Measurements from ENCODE around the gene RABGAP1.

Gene RABGAP1

GRCh38 chr9:123005964-123006363 lies 65.1 kb downstream of the RABGAP1 start:
- no peak overlapping the region for H3K4me3 ChIP-seq (ENCODE audit: low read depth, low read length)
- POLR2A ChIA-PET: no interaction called here
- CTCF ChIA-PET: interaction anchor here (0.7 kb wide), 1 partner anchor 224 kb away, joined by 4 read pairs; no protein-coding TSS in a partner anchor
- no peaks in the 10 kb centered on the region for H3K4me1 ChIP-seq (ENCODE audit: control insufficient read depth, insufficient read depth, low read length)
- H3K27ac ChIP-seq (ENCODE audit: extremely low read depth, low read depth, low read length): no peak overlapping the region
- TF ChIP-seq, protein P1, sequence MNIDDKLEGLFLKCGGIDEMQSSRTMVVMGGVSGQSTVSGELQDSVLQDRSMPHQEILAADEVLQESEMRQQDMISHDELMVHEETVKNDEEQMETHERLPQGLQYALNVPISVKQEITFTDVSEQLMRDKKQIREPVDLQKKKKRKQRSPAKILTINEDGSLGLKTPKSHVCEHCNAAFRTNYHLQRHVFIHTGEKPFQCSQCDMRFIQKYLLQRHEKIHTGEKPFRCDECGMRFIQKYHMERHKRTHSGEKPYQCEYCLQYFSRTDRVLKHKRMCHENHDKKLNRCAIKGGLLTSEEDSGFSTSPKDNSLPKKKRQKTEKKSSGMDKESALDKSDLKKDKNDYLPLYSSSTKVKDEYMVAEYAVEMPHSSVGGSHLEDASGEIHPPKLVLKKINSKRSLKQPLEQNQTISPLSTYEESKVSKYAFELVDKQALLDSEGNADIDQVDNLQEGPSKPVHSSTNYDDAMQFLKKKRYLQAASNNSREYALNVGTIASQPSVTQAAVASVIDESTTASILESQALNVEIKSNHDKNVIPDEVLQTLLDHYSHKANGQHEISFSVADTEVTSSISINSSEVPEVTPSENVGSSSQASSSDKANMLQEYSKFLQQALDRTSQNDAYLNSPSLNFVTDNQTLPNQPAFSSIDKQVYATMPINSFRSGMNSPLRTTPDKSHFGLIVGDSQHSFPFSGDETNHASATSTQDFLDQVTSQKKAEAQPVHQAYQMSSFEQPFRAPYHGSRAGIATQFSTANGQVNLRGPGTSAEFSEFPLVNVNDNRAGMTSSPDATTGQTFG (tag by site-specific recombination; IDR thresholded peaks at IDR 0.05; ENCODE audit: borderline replicate concordance): no peak
- no peak for TF ChIP-seq ZNF510 (tag by site-specific recombination; IDR thresholded peaks at IDR 0.05; ENCODE audit: insufficient replicate concordance)
- TF ChIP-seq ZFP37 (tag by site-specific recombination; IDR thresholded peaks at IDR 0.05): no peak
- H3K9me3 ChIP-seq (ENCODE audit: control insufficient read depth, insufficient read depth, low read depth, low read length): no peaks in the 10 kb centered on the region
- H3K36me3 ChIP-seq (ENCODE audit: control insufficient read depth in 2 of 2, insufficient read depth in 1 of 2, low read length in 2 of 2): peaks cover 3 to 39% of the 10 kb centered on the region in 2 experiments

GRCh38 chr9:123007269-123007668 lies 66.4 kb downstream of the RABGAP1 start:
- Histone ChIP-seq H3K4me1 (ENCODE audit: control insufficient read depth, insufficient read depth, low read length) (no peaks in the 10 kb centered on the region), H3K9me3 (ENCODE audit: control insufficient read depth, insufficient read depth, low read depth, low read length) (no peaks in the 10 kb centered on the region), H3K4me3 (ENCODE audit: low read depth, low read length) (no peak overlapping the region), H3K36me3 (ENCODE audit: control insufficient read depth in 2 of 2, insufficient read depth in 1 of 2, low read length in 2 of 2) (peaks cover 6 to 42% of the 10 kb centered on the region in 2 experiments), H3K27ac (ENCODE audit: extremely low read depth, low read depth, low read length) (no peak overlapping the region)
- TF ChIP-seq SP2 (tag by site-specific recombination; IDR thresholded peaks at IDR 0.05) (no peak), MZF1 (tag by site-specific recombination; IDR thresholded peaks at IDR 0.05; ENCODE audit: borderline replicate concordance) (no peak), ZNF48 (tag by site-specific recombination; IDR thresholded peaks at IDR 0.05) (no peak), ZSCAN23 (tag by site-specific recombination; IDR thresholded peaks at IDR 0.05) (no peak), SP3 (tag by site-specific recombination; IDR thresholded peaks at IDR 0.05) (no peak), ZNF114 (tag by site-specific recombination; IDR thresholded peaks at IDR 0.05) (no peak), ZEB2 (tag by site-specific recombination; IDR thresholded peaks at IDR 0.05) (no peak), ZNF707 (tag by site-specific recombination; IDR thresholded peaks at IDR 0.05) (no peak), KLF7 (tag by site-specific recombination; IDR thresholded peaks at IDR 0.05; ENCODE audit: borderline replicate concordance) (no peak), TRIM28 (IDR thresholded peaks at IDR 0.05; ENCODE audit: borderline replicate concordance, low read length) (no peak), ZNF121 (tag by site-specific recombination; IDR thresholded peaks at IDR 0.05) (no peak), TSHZ1 (tag by site-specific recombination; IDR thresholded peaks at IDR 0.05; ENCODE audit: borderline replicate concordance) (no peak)
- POLR2A ChIA-PET: no interaction called here
- CTCF ChIA-PET: interaction anchor here (0.7 to 1.0 kb wide), 2 partner anchors 16 to 142 kb away, joined by 3 to 4 read pairs; no protein-coding TSS in a partner anchor

DNA sequence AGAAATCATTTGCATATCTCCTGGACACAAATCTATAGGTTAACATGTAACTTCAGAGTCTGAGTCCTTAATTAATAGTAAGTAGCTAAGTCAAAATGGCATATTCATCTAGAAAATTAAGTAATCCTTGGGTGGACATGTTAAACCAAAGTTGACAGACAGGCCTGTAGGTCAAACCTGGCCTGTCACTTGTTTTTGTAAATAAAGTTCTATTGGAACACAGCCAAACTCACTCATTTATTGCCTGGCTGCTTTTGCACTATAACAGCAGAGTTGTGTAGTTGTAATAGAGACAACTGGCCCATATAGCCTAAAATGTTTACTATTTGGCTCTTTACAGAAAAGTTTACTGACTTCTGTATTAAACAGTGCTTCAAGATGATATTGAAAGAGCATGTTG lies 68.1 kb downstream of the RABGAP1 start:
- Histone ChIP-seq H3K36me3 (ENCODE audit: control insufficient read depth in 2 of 2, insufficient read depth in 1 of 2, low read length in 2 of 2) (peaks cover 10 to 44% of the 10 kb centered on the region in 2 experiments), H3K4me3 (ENCODE audit: low read depth, low read length) (no peak overlapping the region), H3K27ac (ENCODE audit: extremely low read depth, low read depth, low read length) (no peak overlapping the region), H3K4me1 (ENCODE audit: control insufficient read depth, insufficient read depth, low read length) (no peaks in the 10 kb centered on the region), H3K9me3 (ENCODE audit: control insufficient read depth, insufficient read depth, low read depth, low read length) (no peaks in the 10 kb centered on the region)
- ChIA-PET POLR2A (no interaction called here), CTCF (interaction anchor here (1.7 kb wide), 1 partner anchor 18 kb away, joined by 14 read pairs; no protein-coding TSS in a partner anchor)
- TF ChIP-seq, protein P2, sequence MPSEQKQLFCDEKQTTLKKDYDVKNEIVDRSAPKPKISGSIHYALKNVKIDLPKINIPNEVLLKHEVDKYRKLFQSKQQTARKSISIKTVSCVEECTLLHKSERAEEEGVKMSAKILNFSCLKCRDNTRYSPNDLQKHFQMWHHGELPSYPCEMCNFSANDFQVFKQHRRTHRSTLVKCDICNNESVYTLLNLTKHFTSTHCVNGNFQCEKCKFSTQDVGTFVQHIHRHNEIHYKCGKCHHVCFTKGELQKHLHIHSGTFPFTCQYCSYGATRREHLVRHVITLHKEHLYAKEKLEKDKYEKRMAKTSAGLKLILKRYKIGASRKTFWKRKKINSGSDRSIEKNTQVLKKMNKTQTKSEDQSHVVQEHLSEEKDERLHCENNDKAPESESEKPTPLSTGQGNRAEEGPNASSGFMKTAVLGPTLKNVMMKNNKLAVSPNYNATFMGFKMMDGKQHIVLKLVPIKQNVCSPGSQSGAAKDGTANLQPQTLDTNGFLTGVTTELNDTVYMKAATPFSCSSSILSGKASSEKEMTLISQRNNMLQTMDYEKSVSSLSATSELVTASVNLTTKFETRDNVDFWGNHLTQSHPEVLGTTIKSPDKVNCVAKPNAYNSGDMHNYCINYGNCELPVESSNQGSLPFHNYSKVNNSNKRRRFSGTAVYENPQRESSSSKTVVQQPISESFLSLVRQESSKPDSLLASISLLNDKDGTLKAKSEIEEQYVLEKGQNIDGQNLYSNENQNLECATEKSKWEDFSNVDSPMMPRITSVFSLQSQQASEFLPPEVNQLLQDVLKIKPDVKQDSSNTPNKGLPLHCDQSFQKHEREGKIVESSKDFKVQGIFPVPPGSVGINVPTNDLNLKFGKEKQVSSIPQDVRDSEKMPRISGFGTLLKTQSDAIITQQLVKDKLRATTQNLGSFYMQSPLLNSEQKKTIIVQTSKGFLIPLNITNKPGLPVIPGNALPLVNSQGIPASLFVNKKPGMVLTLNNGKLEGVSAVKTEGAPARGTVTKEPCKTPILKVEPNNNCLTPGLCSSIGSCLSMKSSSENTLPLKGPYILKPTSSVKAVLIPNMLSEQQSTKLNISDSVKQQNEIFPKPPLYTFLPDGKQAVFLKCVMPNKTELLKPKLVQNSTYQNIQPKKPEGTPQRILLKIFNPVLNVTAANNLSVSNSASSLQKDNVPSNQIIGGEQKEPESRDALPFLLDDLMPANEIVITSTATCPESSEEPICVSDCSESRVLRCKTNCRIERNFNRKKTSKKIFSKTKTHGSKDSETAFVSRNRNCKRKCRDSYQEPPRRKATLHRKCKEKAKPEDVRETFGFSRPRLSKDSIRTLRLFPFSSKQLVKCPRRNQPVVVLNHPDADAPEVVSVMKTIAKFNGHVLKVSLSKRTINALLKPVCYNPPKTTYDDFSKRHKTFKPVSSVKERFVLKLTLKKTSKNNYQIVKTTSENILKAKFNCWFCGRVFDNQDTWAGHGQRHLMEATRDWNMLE (tag by site-specific recombination; conservative IDR thresholded peaks at IDR 0.05; ENCODE audit: low read depth): no peak
- TF ChIP-seq SP3 (tag by site-specific recombination; IDR thresholded peaks at IDR 0.05) (no peak), YY1 (tag by site-specific recombination; IDR thresholded peaks at IDR 0.05) (no peak), ZNF10 (tag by site-specific recombination; IDR thresholded peaks at IDR 0.05) (no peak), ZNF311 (tag by site-specific recombination; IDR thresholded peaks at IDR 0.05; ENCODE audit: borderline replicate concordance) (no peak), TCF7L2 (IDR thresholded peaks at IDR 0.05; ENCODE audit: borderline replicate concordance, low read depth, low read length) (no peak), SCRT1 (tag by site-specific recombination; IDR thresholded peaks at IDR 0.05; ENCODE audit: borderline replicate concordance) (no peak), KLF1 (tag by site-specific recombination; IDR thresholded peaks at IDR 0.05) (no peak)

All from HEK293 (cell line).